Measurements from ENCODE around the gene LIG1. TPM values are rescaled to one million over a fixed set of nuclear protein-coding genes. Genes with fewer than 3 reads are reported as not detected.

The LIG1 gene
- total and polyA plus RNA-seq, 7 donors = 4.3 to 41.6 (median 11.4) TPM

GRCh38 chr19:48148576-48148975, 21.6 kb downstream of the LIG1 start:
- Histone ChIP-seq H3K4me1 (peaks cover 0 to 23% (median 18%) of the 10 kb centered on the region in 4 donors), H3K9me3 (no peaks in the 10 kb centered on the region), H3K36me3 (no peaks in the 10 kb centered on the region), H3K27ac (peak overlapping the region in 1 of 4 donors; percentile 63), H3K4me3 (no peak overlapping the region), H3K27me3 (no peaks in the 10 kb centered on the region)
- DNase-seq = no peak
- intact Hi-C loops (cut with DNase I) = no loop called here
- no peak for TF ChIP-seq EP300 (IDR thresholded peaks at IDR 0.05)
- no peak for TF ChIP-seq POLR2AphosphoS5 (IDR thresholded peaks at IDR 0.05)
- no peak for TF ChIP-seq CTCF (IDR thresholded peaks at IDR 0.05)
- TF ChIP-seq POLR2A (IDR thresholded peaks at IDR 0.05) = no peak
- WGBS, 2 donors = 92 to 97% methylated on average over 9 of the region's 9 CpGs

GRCh38 chr19:48147597-48148175, 22.5 kb downstream of the LIG1 start:
- TF ChIP-seq CTCF (IDR thresholded peaks at IDR 0.05) (no peak), POLR2AphosphoS5 (IDR thresholded peaks at IDR 0.05) (no peak), EP300 (IDR thresholded peaks at IDR 0.05) (no peak), POLR2A (IDR thresholded peaks at IDR 0.05) (no peak)

GRCh38 chr19:48139053-48139452, 31.1 kb downstream of the LIG1 start:
- no peaks in the 10 kb centered on the region for H3K9me3 ChIP-seq
- no peaks in the 10 kb centered on the region for H3K27me3 ChIP-seq
- H3K36me3 ChIP-seq = no peaks in the 10 kb centered on the region
- 80 to 88% methylated on average over 6 of the region's 6 CpGs for WGBS, 2 donors
- DNase-seq = no peak
- TF ChIP-seq EP300 (IDR thresholded peaks at IDR 0.05) = no peak
- no peak for TF ChIP-seq POLR2AphosphoS5 (IDR thresholded peaks at IDR 0.05)
- no peak for TF ChIP-seq POLR2A (IDR thresholded peaks at IDR 0.05)
- no peak for TF ChIP-seq CTCF (IDR thresholded peaks at IDR 0.05)
- no peaks in the 10 kb centered on the region for H3K4me1 ChIP-seq
- intact Hi-C loops (cut with DNase I) = no loop called here
- no peak overlapping the region for H3K4me3 ChIP-seq
- no peak overlapping the region for H3K27ac ChIP-seq

More at GRCh38 chr19:48147597-48148175, 22.5 kb downstream of the LIG1 start:
- no peak for DNase-seq
- 47 to 87% methylated on average over 4 of the region's 4 CpGs for WGBS, 2 donors
- peaks cover 0 to 23% (median 18%) of the 10 kb centered on the region in 4 donors for H3K4me1 ChIP-seq
- H3K27ac ChIP-seq = no peak overlapping the region
- H3K9me3 ChIP-seq = no peaks in the 10 kb centered on the region
- no peak overlapping the region for H3K4me3 ChIP-seq
- intact Hi-C loops (cut with DNase I) = no loop called here
- no peaks in the 10 kb centered on the region for H3K36me3 ChIP-seq
- H3K27me3 ChIP-seq = no peaks in the 10 kb centered on the region

GRCh38 chr19:48137411-48137810, 32.7 kb downstream of the LIG1 start:
- TF ChIP-seq EP300 (IDR thresholded peaks at IDR 0.05) = no peak
- WGBS, 2 donors = 96% methylated on average over 26 of the region's 26 CpGs
- intact Hi-C loops (cut with DNase I) = no loop called here
- Histone ChIP-seq H3K9me3 (no peaks in the 10 kb centered on the region), H3K27me3 (no peaks in the 10 kb centered on the region), H3K4me3 (no peak overlapping the region), H3K36me3 (no peaks in the 10 kb centered on the region), H3K27ac (no peak overlapping the region), H3K4me1 (no peaks in the 10 kb centered on the region)
- no peak for DNase-seq

- intact Hi-C loops (cut with DNase I) = no loop called here
- no peaks in the 10 kb centered on the region for H3K4me1 ChIP-seq
- WGBS, 2 donors = 94 to 95% methylated on average over 4 of the region's 4 CpGs
- DNase-seq = no peak
- H3K27me3 ChIP-seq = no peaks in the 10 kb centered on the region
- H3K36me3 ChIP-seq = no peaks in the 10 kb centered on the region
- H3K9me3 ChIP-seq = no peaks in the 10 kb centered on the region
- H3K4me3 ChIP-seq = no peak overlapping the region
- TF ChIP-seq POLR2A (IDR thresholded peaks at IDR 0.05) (no peak), POLR2AphosphoS5 (IDR thresholded peaks at IDR 0.05) (no peak), EP300 (IDR thresholded peaks at IDR 0.05) (no peak), CTCF (IDR thresholded peaks at IDR 0.05) (no peak)
- H3K27ac ChIP-seq = no peak overlapping the region
Observed at GRCh38 chr19:48136547-48136946, 33.6 kb downstream of the LIG1 start.

All from sigmoid colon (tissue), 7 donors.